K562 (cell line): Measurements from ENCODE around the gene DIAPH1. TPM values are rescaled to one million over a fixed set of nuclear protein-coding genes. Genes with fewer than 3 reads are reported as not detected.

Source experiments
- CTCF ChIP-seq, 3 experiments: IDR thresholded peaks in 2 of 3; conservative IDR thresholded peaks in 1 of 3; 2 replicates each; pipeline ENCODE4 v1.5.1; 2011 to 2012; ENCODE audit warnings: low read length in 3 of 3, mild to moderate bottlenecking in 3 of 3, control low read depth in 2 of 3, improper control_type of control experiment in 1 of 3, inconsistent platforms in 1 of 3, low read depth in 1 of 3, mixed read lengths in 1 of 3, moderate library complexity in 1 of 3; ENCODE audit not compliant: insufficient read depth in 2 of 3
- FOXP1 ChIP-seq: sonication (generic); formaldehyde crosslinking; IDR thresholded peaks from 2 replicates; pipeline ENCODE4 v1.8.0; 2022; ENCODE audit warnings: mild to moderate bottlenecking, missing genetic modification reagents
- JUND ChIP-seq, 2 experiments: IDR thresholded peaks; 2 replicates in 1 of 2; 3 replicates in 1 of 2; pipeline ENCODE4 v1.6.1; 2011; ENCODE audit warnings: borderline replicate concordance in 2 of 2, low read depth in 2 of 2, low read length in 2 of 2, improper control_type of control experiment in 1 of 2, missing biosample characterization in 1 of 2, missing genetic modification characterization in 1 of 2, missing genetic modification reagents in 1 of 2
- KLF6 ChIP-seq: fragments of 250-450 bp; sonication (Bioruptor Pico); IDR thresholded peaks from 2 replicates; pipeline ENCODE4 v1.4.0; 2020; ENCODE audit warnings: mild to moderate bottlenecking, moderate library complexity, borderline replicate concordance
- MLX ChIP-seq, 2 experiments: fragments of 450-650 bp in 1 of 2; sonication (generic) in 1 of 2; formaldehyde crosslinking; conservative IDR thresholded peaks; 2 replicates each; pipeline versions ENCODE4 v1.4.0 to v1.8.1; 2020 to 2022; ENCODE audit warnings: mild to moderate bottlenecking in 1 of 2, missing genetic modification reagents in 1 of 2
- MYNN ChIP-seq, 2 experiments: sonication (generic); formaldehyde crosslinking in 1 of 2; IDR thresholded peaks; 2 replicates each; pipeline versions ENCODE4 v1.5.0 to v1.6.1; 2016 to 2020; ENCODE audit warnings: antibody characterized with exemption in 1 of 2, missing genetic modification reagents in 1 of 2
- NONO ChIP-seq, 2 experiments: fragments of 200-400 bp in 1 of 2; fragments of 450-650 bp in 1 of 2; formaldehyde crosslinking in 1 of 2; IDR thresholded peaks; 2 replicates each; pipeline ENCODE4 v1.6.1; 2017; ENCODE audit warnings: low read depth in 2 of 2, mild to moderate bottlenecking in 2 of 2, moderate library complexity in 2 of 2, low read length in 1 of 2
- POLR2H ChIP-seq: IDR thresholded peaks from 2 replicates; pipeline ENCODE4 v1.6.1; 2016; ENCODE audit warnings: missing genetic modification characterization, low read depth, mild to moderate bottlenecking, control low read depth, missing compliant biosample characterization, moderate library complexity
- RAD21 ChIP-seq, 2 experiments: fragments of 250-450 bp in 1 of 2; fragments of 450-650 bp in 1 of 2; sonication (Bioruptor Pico) in 1 of 2; formaldehyde crosslinking in 1 of 2; IDR thresholded peaks in 1 of 2; conservative IDR thresholded peaks in 1 of 2; 2 replicates each; pipeline versions ENCODE4 v1.4.0 to v1.8.0; 2020 to 2022; ENCODE audit warnings: mild to moderate bottlenecking in 2 of 2, moderate library complexity in 1 of 2
- RB1 ChIP-seq: fragments of 450-650 bp; IDR thresholded peaks from 2 replicates; pipeline ENCODE4 v1.6.1; 2017; ENCODE audit warnings: low read depth, mild to moderate bottlenecking
- RBM22 ChIP-seq: fragments of 200-400 bp; formaldehyde crosslinking; IDR thresholded peaks from 2 replicates; pipeline ENCODE4 v1.6.1; 2018; ENCODE audit warnings: low read length, low read depth; ENCODE audit not compliant: poor library complexity, severe bottlenecking
- RBM34 ChIP-seq: fragments of 200-400 bp; formaldehyde crosslinking; IDR thresholded peaks from 2 replicates; pipeline ENCODE4 v1.6.1; 2018; ENCODE audit warnings: low read length, borderline replicate concordance; ENCODE audit not compliant: insufficient read depth
- SMC3 ChIP-seq: conservative IDR thresholded peaks from 2 replicates; pipeline ENCODE4 v1.6.1; 2011; ENCODE audit warnings: low read depth, low read length, improper control_type of control experiment; ENCODE audit not compliant: insufficient read depth
- SNRNP70 ChIP-seq: fragments of 200-400 bp; formaldehyde crosslinking; optimal IDR thresholded peaks from 2 replicates; pipeline ENCODE3; 2017; ENCODE audit warnings: low read depth, low read length
- TARDBP ChIP-seq: fragments of 450-650 bp; IDR thresholded peaks from 2 replicates; pipeline ENCODE4 v1.6.1; 2016
- TFE3 ChIP-seq: fragments of 450-650 bp; formaldehyde crosslinking; IDR thresholded peaks from 2 replicates; pipeline ENCODE4 v1.4.0; 2020; ENCODE audit warnings: mild to moderate bottlenecking, mixed read lengths
- ZC3H11A ChIP-seq: IDR thresholded peaks from 2 replicates; pipeline ENCODE4 v1.6.1; 2012; ENCODE audit warnings: low read depth, low read length, improper control_type of control experiment
- ZNF23 ChIP-seq: fragments of 250-450 bp; sonication (Bioruptor Pico); IDR thresholded peaks from 2 replicates; pipeline ENCODE4 v1.4.0; 2020; ENCODE audit warnings: mild to moderate bottlenecking
- ZNF589 ChIP-seq: fragments of 200-800 bp; sonication (Bioruptor generic); IDR thresholded peaks from 2 replicates; pipeline ENCODE4 v1.6.1; 2016; ENCODE audit warnings: low read depth, missing genetic modification characterization, missing compliant biosample characterization
- polyA plus RNA-seq, 8 experiments: library from polyadenylated mRNA; depleted of rRNA in 4 of 8; stranded (reverse) in 5 of 8; unstranded in 3 of 8; fragments of >200 nt; fragmentation: Nextera tagmentation in 2 of 8; fragmentation: Illumina TruSeq in 1 of 8; extraction: Ambion mirVana in 2 of 8; extraction: Trizol in 1 of 8; gene quantifications; 2 replicates each; pipeline versions ENCODE4 v1.2.1 to v1.2.3, GENCODE V29; 2011 to 2014; ENCODE audit warnings: inconsistent platforms in 1 of 8, missing spikeins in 1 of 8
- total RNA-seq, 7 experiments: library from RNA; depleted of rRNA in 6 of 7; stranded (reverse); fragments of >200 nt in 6 of 7; fragmentation: Illumina TruSeq in 2 of 7; extraction: Trizol in 2 of 7; gene quantifications; 2 replicates each; pipeline versions ENCODE4 v1.2.1 to v1.2.3, GENCODE V29; 2011 to 2021; ENCODE audit warnings: low replicate concordance in 1 of 7

Gene DIAPH1
- total and polyA plus RNA-seq, 9 of the 15 experiments (the other 6 are each of a cell fraction or from before 2014, with no cell fraction given), result 60.8 to 328 (median 97.8) TPM

GRCh38 chr5:141512390-141512910 lies 106.3 kb downstream of the DIAPH1 start (continued):
- no peak for TF ChIP-seq ZNF23 (CRISPR knock-in tag)
- TF ChIP-seq SMC3, result peak; percentile 69
- no peak for TF ChIP-seq ZNF589 (CRISPR knock-in tag)
- TF ChIP-seq TFE3 (CRISPR knock-in tag), result no peak
- TF ChIP-seq KLF6 (CRISPR knock-in tag), result no peak
- no peak for TF ChIP-seq POLR2H
- no peak for TF ChIP-seq TARDBP
- TF ChIP-seq SNRNP70, result no peak
- TF ChIP-seq RAD21 (CRISPR knock-in tag; conservative IDR thresholded peaks at IDR 0.05 in 1 of 2, IDR thresholded peaks at IDR 0.05 in 1 of 2), result peak; percentile 24 to 60; a peak in 2 of 4 replicates
- TF ChIP-seq JUND (IDR thresholded peaks at IDR 0.05; ENCODE audit: borderline replicate concordance, low read depth, low read length), result 0 out of 2 replicates have a peak, but pooled peaks have one; percentile 9
- TF ChIP-seq JUND (tag; IDR thresholded peaks at IDR 0.05; ENCODE audit: borderline replicate concordance, low read depth, low read length), result no peak
- peak; percentile 75 to 85 (median 83) for TF ChIP-seq CTCF (IDR thresholded peaks at IDR 0.05 in 2 of 3, conservative IDR thresholded peaks at IDR 0.05 in 1 of 3; ENCODE audit: insufficient read depth in 2 of 3, low read depth in 1 of 3, low read length in 3 of 3)
- TF ChIP-seq MLX (CRISPR knock-in tag; conservative IDR thresholded peaks at IDR 0.05), result no peak
- no peak for TF ChIP-seq NONO (IDR thresholded peaks at IDR 0.05; ENCODE audit: low read depth in 2 of 2, low read length in 1 of 2)
- peak; percentile 16; the same call in 1 of the 2 replicates for TF ChIP-seq MYNN (IDR thresholded peaks at IDR 0.05)
- TF ChIP-seq MYNN (CRISPR knock-in tag; IDR thresholded peaks at IDR 0.05), result no peak
- TF ChIP-seq RB1, result 0 out of 2 replicates have a peak, but pooled peaks have one; percentile 37
- TF ChIP-seq RBM22, result peak; percentile 96
- TF ChIP-seq ZC3H11A, result no peak
- TF ChIP-seq FOXP1, result no peak
- TF ChIP-seq RBM34, result no peak
